Measurements from ENCODE around the gene TMEM60. TPM values are rescaled to one million over a fixed set of nuclear protein-coding genes. Genes with fewer than 3 reads are reported as not detected.

Gene TMEM60
- total RNA-seq, 2 experiments from 2014 or later, result 1.2 to 2.4 TPM

GRCh38 chr7:77797734-77798393 lies 370 bp downstream of the TMEM60 start:
- intact Hi-C loops (cut with DNase I, micrococcal nuclease), result loop anchor here (2.0 to 10.0 kb wide), 6 partner anchors 34 to 261 kb away; partner anchors contain the start of genes PTPN12 (in 2 of the 2) and RSBN1L (in 2 of the 2)
- Histone ChIP-seq H3K9me3 (ENCODE audit: control insufficient read depth in 1 of 2, insufficient read depth in 1 of 2, low read length in 2 of 2) (no peaks in the 10 kb centered on the region), H3K4me3 (ENCODE audit: low read length) (peak overlapping the region; percentile 81), H3K4me1 (ENCODE audit: insufficient read depth, low read length) (peaks cover 23% of the 10 kb centered on the region), H3K27ac (ENCODE audit: low read depth in 1 of 2, low read length in 2 of 2) (peak overlapping the region; percentile 55 to 76), H3K27me3 (ENCODE audit: control insufficient read depth in 1 of 2, insufficient read depth in 2 of 2, low read length in 2 of 2) (no peaks in the 10 kb centered on the region), H3K36me3 (ENCODE audit: insufficient read depth, low read length) (peaks cover 5% of the 10 kb centered on the region)
- DNase-seq (peak in 1 of 14 experiments; percentile 13), ATAC-seq (ENCODE audit: poor library complexity) (peak; percentile 35)
- Mint-ChIP-seq H3K4me3 (peak overlapping the region; percentile 95), H3K36me3 (ENCODE audit: low read depth) (peaks cover 33% of the 10 kb centered on the region), H3K4me1 (ENCODE audit: low read depth) (peaks cover 79% of the 10 kb centered on the region), H3K27ac (peak overlapping the region; percentile 87), H3K27me3 (no peaks in the 10 kb centered on the region), H3K9me3 (no peaks in the 10 kb centered on the region)
- ChIA-PET CTCF (interaction anchor here (0.5 to 2.0 kb wide), 14 partner anchors 33 to 222 kb away, joined by 3 to 6 read pairs (median 4); partner anchors contain the start of gene RSBN1L), POLR2A (interaction anchor here (0.9 to 2.2 kb wide), 13 partner anchors 18 to 445 kb away, joined by 3 to 14 read pairs (median 5); partner anchors contain the start of gene RSBN1L)
- TF ChIP-seq CTCF (IDR thresholded peaks at IDR 0.05), result no peak

- peak overlapping the region; percentile 87 for H3K27ac Mint-ChIP-seq
- peaks cover 33% of the 10 kb centered on the region for H3K36me3 Mint-ChIP-seq (ENCODE audit: low read depth)
- intact Hi-C loops (cut with DNase I, micrococcal nuclease), result loop anchor here in 1 of 2 experiments (5.0 to 10.0 kb wide), 4 partner anchors 35 to 260 kb away; partner anchors contain the start of gene PTPN12
- Histone ChIP-seq H3K27ac (ENCODE audit: low read depth in 1 of 2, low read length in 2 of 2) (no peak overlapping the region), H3K36me3 (ENCODE audit: insufficient read depth, low read length) (peaks cover 5% of the 10 kb centered on the region), H3K9me3 (ENCODE audit: control insufficient read depth in 1 of 2, insufficient read depth in 1 of 2, low read length in 2 of 2) (no peaks in the 10 kb centered on the region), H3K4me1 (ENCODE audit: insufficient read depth, low read length) (peaks cover 18% of the 10 kb centered on the region), H3K27me3 (ENCODE audit: control insufficient read depth in 1 of 2, insufficient read depth in 2 of 2, low read length in 2 of 2) (no peaks in the 10 kb centered on the region), H3K4me3 (ENCODE audit: low read length) (peak overlapping the region; percentile 81)
- H3K27me3 Mint-ChIP-seq, result no peaks in the 10 kb centered on the region
- ATAC-seq (ENCODE audit: poor library complexity) (no peak), DNase-seq (no peak)
- peak overlapping the region; percentile 95 for H3K4me3 Mint-ChIP-seq
- TF ChIP-seq CTCF (IDR thresholded peaks at IDR 0.05), result no peak
- H3K9me3 Mint-ChIP-seq, result no peaks in the 10 kb centered on the region
- POLR2A ChIA-PET, result interaction anchor here (1.2 to 2.2 kb wide), 4 partner anchors 19 to 99 kb away, joined by 3 to 9 read pairs (median 6); no protein-coding TSS in a partner anchor
- CTCF ChIA-PET, result no interaction called here
- peaks cover 70% of the 10 kb centered on the region for H3K4me1 Mint-ChIP-seq (ENCODE audit: low read depth)
Measured at GRCh38 chr7:77796960-77797359, 1.3 kb downstream of the TMEM60 start.

GRCh38 chr7:77796109-77796508 lies 2.1 kb downstream of the TMEM60 start:
- intact Hi-C loops (cut with DNase I, micrococcal nuclease), result loop anchor here in 1 of 2 experiments (5.0 to 10.0 kb wide), 4 partner anchors 36 to 259 kb away; partner anchors contain the start of gene PTPN12
- peaks cover 5% of the 10 kb centered on the region for H3K36me3 ChIP-seq (ENCODE audit: insufficient read depth, low read length)
- H3K4me1 ChIP-seq (ENCODE audit: insufficient read depth, low read length), result peaks cover 15% of the 10 kb centered on the region
- H3K4me3 ChIP-seq (ENCODE audit: low read length), result no peak overlapping the region
- H3K27me3 ChIP-seq (ENCODE audit: control insufficient read depth in 1 of 2, insufficient read depth in 2 of 2, low read length in 2 of 2), result no peaks in the 10 kb centered on the region
- Mint-ChIP-seq H3K4me3 (peak overlapping the region; percentile 95), H3K9me3 (no peaks in the 10 kb centered on the region), H3K27me3 (no peaks in the 10 kb centered on the region), H3K4me1 (ENCODE audit: low read depth) (peaks cover 64% of the 10 kb centered on the region), H3K27ac (peak overlapping the region; percentile 87), H3K36me3 (ENCODE audit: low read depth) (peaks cover 33% of the 10 kb centered on the region)
- TF ChIP-seq CTCF (IDR thresholded peaks at IDR 0.05), result no peak
- no peak overlapping the region for H3K27ac ChIP-seq (ENCODE audit: low read depth in 1 of 2, low read length in 2 of 2)
- POLR2A ChIA-PET, result no interaction called here
- CTCF ChIA-PET, result interaction anchor here (1.5 kb wide), 1 partner anchor 145 kb away, joined by 5 read pairs; no protein-coding TSS in a partner anchor
- no peaks in the 10 kb centered on the region for H3K9me3 ChIP-seq (ENCODE audit: control insufficient read depth in 1 of 2, insufficient read depth in 1 of 2, low read length in 2 of 2)
- no peak for ATAC-seq (ENCODE audit: poor library complexity)
- DNase-seq, result no peak
